H1 (cell line): ENCODE measurements around the gene WRAP73. TPM values are rescaled to one million over a fixed set of nuclear protein-coding genes. Genes with fewer than 3 reads are reported as not detected.
A peak's percentile ranks its signal among the peaks of the same experiment; 100 is the strongest.

ENCODE experiments used
- CTCF ChIA-PET: fragments of 300-600 bp; sonication (Branson Sonifier 250); formaldehyde crosslinking; loops from one replicate; lab custom pipeline; 2021; ENCODE audit not compliant: partially characterized antibody; lab: Charles Lee
- POLR2A ChIA-PET: fragments of 300-600 bp; sonication (Branson Sonifier 250); formaldehyde crosslinking; loops from one replicate; lab custom pipeline; 2021; ENCODE audit warnings: inconsistent platforms; ENCODE audit not compliant: partially characterized antibody; lab: Charles Lee
- DNase-seq, 2 experiments: peaks; one replicate each; pipeline versions ENCODE4 v3.0.0 to v3.0.0-alpha.2; 2010 to 2022; ENCODE audit warnings: low spot score in 2 of 2, low read depth in 1 of 2, mixed read lengths in 1 of 2
- FAIRE-seq: peaks from 2 replicates; lab custom pipeline; 2011; peaks lifted over from hg19 to GRCh38; lab: Jason Lieb, UNC
- H2AFZ ChIP-seq: 2 replicates; pipeline ENCODE4 v1.8.1; 2012; ENCODE audit warnings: low read length, inconsistent platforms
- H2AK5ac ChIP-seq: 2 replicates; pipeline ENCODE4 v1.6.1; 2013; ENCODE audit warnings: low read depth, low read length
- H2BK120ac ChIP-seq: replicated peaks from 2 replicates; pipeline ENCODE3; 2013; ENCODE audit warnings: low read depth, low read length, inconsistent platforms
- H2BK12ac ChIP-seq: 2 replicates; pipeline ENCODE4 v1.6.1; 2013; ENCODE audit warnings: low read depth, low read length
- H2BK15ac ChIP-seq: 2 replicates; pipeline ENCODE4 v1.6.1; 2013; ENCODE audit warnings: low read length
- H2BK20ac ChIP-seq: 2 replicates; pipeline ENCODE4 v1.6.1; 2013; ENCODE audit warnings: low read length
- H2BK5ac ChIP-seq: 2 replicates; pipeline ENCODE4 v1.6.1; 2013; ENCODE audit warnings: low read depth, low read length
- H3K14ac ChIP-seq: 2 replicates; pipeline ENCODE4 v1.6.1; 2013; ENCODE audit warnings: inconsistent platforms; ENCODE audit not compliant: insufficient read length
- H3K18ac ChIP-seq: 2 replicates; pipeline ENCODE4 v1.6.1; 2013; ENCODE audit warnings: low read length; ENCODE audit errors: extremely low read depth
- H3K23ac ChIP-seq: 2 replicates; pipeline ENCODE4 v1.6.1; 2013; ENCODE audit warnings: inconsistent platforms; ENCODE audit not compliant: insufficient read length
- H3K23me2 ChIP-seq: 2 replicates; pipeline ENCODE4 v1.6.1; 2013; ENCODE audit warnings: low read depth, low read length
- H3K27ac ChIP-seq: 2 replicates; pipeline ENCODE4 v1.6.1; 2011; ENCODE audit warnings: low read depth, low read length, inconsistent platforms
- H3K27me3 ChIP-seq, 4 experiments: replicated peaks in 1 of 4; 1 replicate in 1 of 4; 2 replicates in 3 of 4; pipeline versions ENCODE4 v1.6.1 to v1.8.1; 2011 to 2013; ENCODE audit warnings: low read length in 3 of 4, mild to moderate bottlenecking in 3 of 4, inconsistent platforms in 2 of 4, mixed read lengths in 2 of 4, moderate library complexity in 1 of 4; ENCODE audit not compliant: control insufficient read depth in 3 of 4, insufficient read depth in 3 of 4; ENCODE audit errors: extremely low read depth in 1 of 4
- H3K36me3 ChIP-seq, 4 experiments: 2 replicates each; pipeline versions ENCODE4 v1.6.1 to v1.8.1; 2011 to 2013; ENCODE audit warnings: mild to moderate bottlenecking in 4 of 4, low read length in 3 of 4, moderate library complexity in 2 of 4, control low read depth in 1 of 4, inconsistent platforms in 1 of 4; ENCODE audit not compliant: insufficient read depth in 4 of 4, control insufficient read depth in 2 of 4
- H3K4ac ChIP-seq: replicated peaks from 2 replicates; pipeline ENCODE3; 2013; ENCODE audit warnings: low read length, low read depth, mixed read lengths, inconsistent platforms; ENCODE audit not compliant: insufficient read length
- H3K4me1 ChIP-seq, 4 experiments: replicated peaks in 1 of 4; 1 replicate in 1 of 4; 2 replicates in 3 of 4; pipeline versions ENCODE4 v1.6.1 to v1.8.1; 2011 to 2013; ENCODE audit warnings: low read length in 3 of 4, inconsistent platforms in 2 of 4, mixed read lengths in 1 of 4; ENCODE audit not compliant: insufficient read depth in 4 of 4, control insufficient read depth in 3 of 4
- H3K4me2 ChIP-seq, 2 experiments: 2 replicates each; pipeline versions ENCODE4 v1.6.1 to v1.8.1; 2011 to 2013; ENCODE audit warnings: low read depth in 2 of 2, low read length in 2 of 2, control low read depth in 1 of 2, inconsistent platforms in 1 of 2, mild to moderate bottlenecking in 1 of 2; ENCODE audit not compliant: insufficient read depth in 1 of 2
- H3K4me3 ChIP-seq, 4 experiments: fragments of 200-600, 300-600 bp in 1 of 4; sonication (generic), shearing (Covaris generic), sonication (Bioruptor Twin) in 1 of 4; 2 replicates each; pipeline versions ENCODE4 v1.5.1 to v1.8.1; 2011 to 2016; ENCODE audit warnings: low read length in 4 of 4, low read depth in 3 of 4, control low read depth in 2 of 4, inconsistent platforms in 2 of 4, mild to moderate bottlenecking in 2 of 4, mixed read lengths in 1 of 4, moderate library complexity in 1 of 4; ENCODE audit not compliant: insufficient read depth in 2 of 4; ENCODE audit errors: extremely low read depth in 1 of 4
- H3K56ac ChIP-seq: replicated peaks from 2 replicates; pipeline ENCODE3; 2013; ENCODE audit warnings: low read depth, mild to moderate bottlenecking, mixed read lengths, low read length, inconsistent platforms; ENCODE audit not compliant: insufficient read length
- H3K79me1 ChIP-seq: 2 replicates; pipeline ENCODE4 v1.6.1; 2013; ENCODE audit warnings: low read depth, low read length, control low read depth
- H3K79me2 ChIP-seq, 2 experiments: 2 replicates each; pipeline versions ENCODE4 v1.6.1 to v1.8.1; 2012 to 2013; ENCODE audit warnings: low read length in 2 of 2, mild to moderate bottlenecking in 2 of 2, inconsistent platforms in 1 of 2; ENCODE audit not compliant: insufficient read depth in 2 of 2, control insufficient read depth in 1 of 2
- H3K9ac ChIP-seq, 4 experiments: replicated peaks in 1 of 4; 1 replicate in 1 of 4; 2 replicates in 3 of 4; pipeline versions ENCODE4 v1.6.1 to v1.8.1; 2011 to 2013; ENCODE audit warnings: low read depth in 3 of 4, low read length in 3 of 4, control low read depth in 2 of 4, mild to moderate bottlenecking in 2 of 4, moderate library complexity in 2 of 4, inconsistent platforms in 1 of 4; ENCODE audit errors: extremely low read depth in 1 of 4
- H3K9me3 ChIP-seq, 2 experiments: 2 replicates each; pipeline versions ENCODE4 v1.6.1 to v1.8.1; 2012 to 2013; ENCODE audit warnings: mild to moderate bottlenecking in 2 of 2, moderate library complexity in 2 of 2, control low read depth in 1 of 2, inconsistent platforms in 1 of 2, low read depth in 1 of 2, low read length in 1 of 2, mixed read lengths in 1 of 2; ENCODE audit not compliant: insufficient read depth in 2 of 2
- H4K20me1 ChIP-seq, 2 experiments: replicated peaks in 1 of 2; 2 replicates each; pipeline versions ENCODE3 to v1.8.1; 2011 to 2013; ENCODE audit warnings: inconsistent platforms in 2 of 2, low read length in 2 of 2, mild to moderate bottlenecking in 1 of 2; ENCODE audit not compliant: insufficient read depth in 2 of 2, control insufficient read depth in 1 of 2
- H4K5ac ChIP-seq: 2 replicates; pipeline ENCODE4 v1.6.1; 2013; ENCODE audit warnings: low read length, low read depth, mixed read lengths, inconsistent platforms; ENCODE audit not compliant: insufficient read length
- H4K8ac ChIP-seq: 2 replicates; pipeline ENCODE4 v1.8.0; 2013; ENCODE audit warnings: mild to moderate bottlenecking, moderate library complexity, low read length, inconsistent platforms; ENCODE audit not compliant: insufficient read depth; ENCODE audit errors: extremely low read depth
- H4K91ac ChIP-seq: replicated peaks from 2 replicates; pipeline ENCODE3; 2013; ENCODE audit warnings: low read length, mixed read lengths, inconsistent platforms; ENCODE audit not compliant: insufficient read length
- CEBPB ChIP-seq: IDR thresholded peaks from 2 replicates; pipeline ENCODE4 v1.6.1; 2012; ENCODE audit warnings: low read depth, low read length
- FOSL1 ChIP-seq: IDR thresholded peaks from 2 replicates; pipeline ENCODE4 v1.6.1; 2011; ENCODE audit warnings: mild to moderate bottlenecking, low read depth, low read length, moderate library complexity; ENCODE audit not compliant: insufficient read depth
- GABPA ChIP-seq: IDR thresholded peaks from 2 replicates; pipeline ENCODE4 v1.6.1; 2011; ENCODE audit warnings: mild to moderate bottlenecking, low read length, moderate library complexity, borderline replicate concordance; ENCODE audit not compliant: insufficient read depth
- GTF2F1 ChIP-seq: IDR thresholded peaks from 2 replicates; pipeline ENCODE4 v1.6.1; 2012; ENCODE audit warnings: low read depth, low read length, improper control_type of control experiment, borderline replicate concordance
- JUN ChIP-seq: IDR thresholded peaks from 2 replicates; pipeline ENCODE4 v1.6.1; 2011; ENCODE audit warnings: low read depth, mild to moderate bottlenecking, improper control_type of control experiment, low read length
- JUND ChIP-seq: IDR thresholded peaks from 2 replicates; pipeline ENCODE4 v1.6.1; 2011; ENCODE audit warnings: mild to moderate bottlenecking, improper control_type of control experiment, low read length
- MAFK ChIP-seq: IDR thresholded peaks from 2 replicates; pipeline ENCODE4 v1.6.1; 2012; ENCODE audit warnings: low read depth, mild to moderate bottlenecking, improper control_type of control experiment, low read length
- MAX ChIP-seq: IDR thresholded peaks from 2 replicates; pipeline ENCODE4 v1.6.1; 2012; ENCODE audit warnings: inconsistent platforms
- SIRT6 ChIP-seq: IDR thresholded peaks from one replicate; pipeline ENCODE4 v1.7.1; 2012; ENCODE audit warnings: low read length, inconsistent platforms
- TEAD4 ChIP-seq: IDR thresholded peaks from 2 replicates; pipeline ENCODE4 v1.6.1; 2012; ENCODE audit warnings: low read depth, low read length, inconsistent platforms, mixed read lengths
- WGBS, 2 experiments: shearing (Covaris generic) in 1 of 2; methylation state at CpG; one replicate each; pipeline versions ENCODE4 v1.1.6 to v1.1.7; 2013 to 2015; ENCODE audit warnings: low lambda C conversion rate in 2 of 2, mixed read lengths in 2 of 2, inconsistent platforms in 1 of 2, low coverage in 1 of 2, missing lambda C conversion rate in 1 of 2; ENCODE audit not compliant: insufficient replicate concordance in 2 of 2, insufficient coverage in 1 of 2, insufficient read length in 1 of 2; ENCODE audit errors: extremely low coverage in 1 of 2, missing lambda C conversion rate in 1 of 2; 5-methylcytosine and 5-hydroxymethylcytosine counted together
- polyA plus RNA-seq, 7 experiments: library from polyadenylated mRNA; depleted of rRNA in 3 of 7; stranded (reverse) in 5 of 7; unstranded in 2 of 7; fragments of >200 nt in 5 of 7; fragments of 200-250 nt in 2 of 7; gene quantifications; 1 replicate in 5 of 7; 2 replicates in 1 of 7; 4 replicates in 1 of 7; pipeline versions ENCODE4 v1.2.1 to v1.2.3, GENCODE V29; 2011 to 2013; ENCODE audit warnings: missing spikeins in 2 of 7, mixed read lengths in 2 of 7
- total RNA-seq: library from RNA; stranded (reverse); fragmentation: NEBNext Ultra II Directional; extraction: Animal tissue kit (Norgen Biotek cat#: 25700); gene quantifications from 2 replicates; pipeline ENCODE4 v1.2.1, GENCODE V29; 2021

WRAP73 gene
- total and polyA plus RNA-seq, 2 of the 8 experiments (the other 6 are each of a cell fraction or from before 2014, with no cell fraction given), result 30.3 to 50.7 TPM

- DNase-seq (no peak), FAIRE-seq (peak; percentile 81)
- no peak overlapping the region for H4K8ac ChIP-seq
- H3K36me3 ChIP-seq, result no peaks in the 10 kb centered on the region
- H3K56ac ChIP-seq, result no peak overlapping the region
- no peak overlapping the region for H4K5ac ChIP-seq
- no peak overlapping the region for H3K23ac ChIP-seq
- no peak overlapping the region for H3K9ac ChIP-seq
- no peaks in the 10 kb centered on the region for H3K9me3 ChIP-seq
- peaks cover 0 to 3% (median 0%) of the 10 kb centered on the region in 4 experiments; a peak in 2 of 7 replicates for H3K27me3 ChIP-seq
- H2BK20ac ChIP-seq, result no peak overlapping the region
- POLR2A ChIA-PET, result no interaction called here
- H2BK5ac ChIP-seq, result 0 out of 2 replicates have a peak overlapping the region, but pooled peaks have one; percentile 16
- H2BK12ac ChIP-seq, result peak overlapping the region; percentile 60; the same call in 1 of the 2 replicates
- 95% methylated on average over 18 of the region's 18 CpGs; no CpG with 5 or more reads in 1 of the 2 experiments for WGBS, 2 experiments
- no peaks in the 10 kb centered on the region for H4K20me1 ChIP-seq
- TF ChIP-seq JUN (no peak), GTF2F1 (no peak), FOSL1 (no peak), TEAD4 (no peak), JUND (no peak), GABPA (no peak), CEBPB (no peak), MAX (no peak), MAFK (no peak), SIRT6 (no peak)
- H3K79me2 ChIP-seq, result no peaks in the 10 kb centered on the region
- H4K91ac ChIP-seq, result peak overlapping the region; percentile 74
- H3K4ac ChIP-seq, result no peak overlapping the region
- no peak overlapping the region for H3K4me3 ChIP-seq
- H3K23me2 ChIP-seq, result peaks cover 4% of the 10 kb centered on the region; the same call in 1 of the 2 replicates
- peak overlapping the region; percentile 81; the same call in 1 of the 2 replicates for H2BK15ac ChIP-seq
- no peaks in the 10 kb centered on the region for H3K79me1 ChIP-seq
- H3K27ac ChIP-seq, result no peak overlapping the region
- H2AK5ac ChIP-seq, result no peak overlapping the region
- H3K14ac ChIP-seq, result no peak overlapping the region
- H3K4me2 ChIP-seq, result no peak overlapping the region
- H2AFZ ChIP-seq, result no peak overlapping the region
- H3K18ac ChIP-seq, result no peak overlapping the region
- CTCF ChIA-PET, result no interaction called here
- no peak overlapping the region for H2BK120ac ChIP-seq
- H3K4me1 ChIP-seq, result peaks cover 0 to 21% (median 14%) of the 10 kb centered on the region in 4 experiments; a peak in 6 of 7 replicates
These were observed 29.2 kb upstream of the WRAP73 start for GRCh38 chr1:3679098-3679555.
